ENCODE results near the gene FMNL3.

FMNL3 gene

GRCh38 chr12:49707128-49707811 is at the start of gene FMNL3:
Gene FMNL3, minus strand, starts transcription at chr12:49707405. Its CDS starts 225 bp downstream, at chr12:49707180.
- in situ Hi-C loops (cut with HindIII; ENCODE audit: low sequenced_read_pairs) = loop anchor here (5.0 kb wide), 1 partner anchor 65 kb away; no protein-coding TSS in a partner anchor
- peak; percentile 93 for TF ChIP-seq CTCF (IDR thresholded peaks at IDR 0.05; ENCODE audit: low read depth, low read length, missing control alignments)
- H3K4me3 ChIP-seq (ENCODE audit: low read depth, low read length) = peak within 1 kb of the TSS; percentile 89
- peak; percentile 90 for DNase-seq (ENCODE audit: low read depth)

GRCh38 chr12:49750996-49751393 is 43.8 kb upstream of the FMNL3 start:
- DNase-seq (ENCODE audit: low read depth) = no peak
- no peak for TF ChIP-seq CTCF (IDR thresholded peaks at IDR 0.05; ENCODE audit: low read depth, low read length, missing control alignments)
- in situ Hi-C loops (cut with HindIII; ENCODE audit: low sequenced_read_pairs) = no loop called here
- H3K4me3 ChIP-seq (ENCODE audit: low read depth, low read length) = no peak overlapping the region

- in situ Hi-C loops (cut with HindIII; ENCODE audit: low sequenced_read_pairs) = no loop called here
- no peak for TF ChIP-seq CTCF (IDR thresholded peaks at IDR 0.05; ENCODE audit: low read depth, low read length, missing control alignments)
- no peak overlapping the region for H3K4me3 ChIP-seq (ENCODE audit: low read depth, low read length)
- DNase-seq (ENCODE audit: low read depth) = no peak
These were observed 43.1 kb upstream of the FMNL3 start for GRCh38 chr12:49750027-49750995.

GRCh38 chr12:49748800-49749199 is 41.6 kb upstream of the FMNL3 start:
- in situ Hi-C loops (cut with HindIII; ENCODE audit: low sequenced_read_pairs) = no loop called here
- TF ChIP-seq CTCF (IDR thresholded peaks at IDR 0.05; ENCODE audit: low read depth, low read length, missing control alignments) = no peak
- no peak for DNase-seq (ENCODE audit: low read depth)
- H3K4me3 ChIP-seq (ENCODE audit: low read depth, low read length) = no peak overlapping the region

- in situ Hi-C loops (cut with HindIII; ENCODE audit: low sequenced_read_pairs) = no loop called here
- DNase-seq (ENCODE audit: low read depth) = no peak
- TF ChIP-seq CTCF (IDR thresholded peaks at IDR 0.05; ENCODE audit: low read depth, low read length, missing control alignments) = no peak
- H3K4me3 ChIP-seq (ENCODE audit: low read depth, low read length) = no peak overlapping the region
These were observed 41.1 kb upstream of the FMNL3 start for GRCh38 chr12:49748306-49748705.

- in situ Hi-C loops (cut with HindIII; ENCODE audit: low sequenced_read_pairs) = no loop called here
These were observed 37.2 kb upstream of the FMNL3 start for GRCh38 chr12:49744363-49744885.

More at GRCh38 chr12:49744363-49744885, 37.2 kb upstream of the FMNL3 start:
- no peak for DNase-seq (ENCODE audit: low read depth)
- no peak overlapping the region for H3K4me3 ChIP-seq (ENCODE audit: low read depth, low read length)
- no peak for TF ChIP-seq CTCF (IDR thresholded peaks at IDR 0.05; ENCODE audit: low read depth, low read length, missing control alignments)

All from astrocyte of the cerebellum (primary cell).